T-cell (primary cell): ENCODE data around the gene RNF217. TPM values are rescaled to one million over a fixed set of nuclear protein-coding genes. Genes with fewer than 3 reads are reported as not detected.

Source experiments
- ATAC-seq, 4 experiments: fragments of 200-7000 bp in 3 of 4; fragments of 150-1000 bp in 1 of 4; cut with Tn5 transposase; replicated peaks in 1 of 4; 1 replicate in 3 of 4; 2 replicates in 1 of 4; pipeline ENCODE4 v1.10.0; 2021; ENCODE audit warnings: moderate library complexity in 3 of 4, mild to moderate bottlenecking in 2 of 4, moderate number of reproducible peaks in 1 of 4
- CTCF ChIA-PET, 2 donors: fragments of 300-600 bp; sonication (Branson Sonifier 250); formaldehyde crosslinking; loops; one replicate each; lab custom pipeline; 2022; ENCODE audit warnings: antibody characterized with exemption in 2 of 2; lab: Charles Lee
- POLR2A ChIA-PET, 2 donors: fragments of 300-600 bp; sonication (Branson Sonifier 250); formaldehyde crosslinking; loops; one replicate each; lab custom pipeline; 2022; ENCODE audit warnings: antibody characterized with exemption in 2 of 2; lab: Charles Lee
- DNase-seq, 35 experiments: peaks; one replicate each; pipeline versions ENCODE4 v3.0.0 to v3.0.0-alpha.2; 2013 to 2023
- H3K27ac ChIP-seq: one replicate; pipeline ENCODE4 v1.5.1; 2013; ENCODE audit warnings: low read length
- H3K27me3 ChIP-seq, 2 experiments: replicated peaks in 1 of 2; 1 replicate in 1 of 2; 2 replicates in 1 of 2; pipeline versions ENCODE4 v1.6.1 to v1.7.0; 2013; ENCODE audit warnings: low read length in 1 of 2, mixed read lengths in 1 of 2; ENCODE audit not compliant: control insufficient read depth in 2 of 2, insufficient read depth in 2 of 2; ENCODE audit errors: extremely low read depth in 1 of 2
- H3K36me3 ChIP-seq, 2 donors: 1 replicate in 1 of 2; 2 replicates in 1 of 2; pipeline versions ENCODE4 v1.6.1 to v1.7.0; 2013; ENCODE audit warnings: low read length in 1 of 2; ENCODE audit not compliant: control insufficient read depth in 2 of 2, insufficient read depth in 1 of 2; ENCODE audit errors: extremely low read depth in 1 of 2
- H3K4me1 ChIP-seq, 2 experiments: 1 replicate in 1 of 2; 2 replicates in 1 of 2; pipeline versions ENCODE4 v1.6.1 to v1.7.0; 2013; ENCODE audit warnings: low read length in 2 of 2, mixed read lengths in 1 of 2; ENCODE audit not compliant: insufficient read depth in 2 of 2, control insufficient read depth in 1 of 2; ENCODE audit errors: extremely low read depth in 1 of 2
- H3K4me3 ChIP-seq, 2 donors: 1 replicate in 1 of 2; 2 replicates in 1 of 2; pipeline versions ENCODE4 v1.5.1 to v1.7.0; 2013; ENCODE audit warnings: mild to moderate bottlenecking in 2 of 2, low read length in 1 of 2, moderate library complexity in 1 of 2; ENCODE audit not compliant: control insufficient read depth in 1 of 2; ENCODE audit errors: extremely low read depth in 1 of 2
- H3K9me3 ChIP-seq: 2 replicates; pipeline ENCODE4 v1.7.0; 2013
- H3K27ac Mint-ChIP-seq, 2 donors: one replicate each; pipeline ENCODE4 v1.8.0; 2020 to 2021; ENCODE audit warnings: mild to moderate bottlenecking in 2 of 2, mixed read lengths in 2 of 2
- H3K27me3 Mint-ChIP-seq, 2 donors: one replicate each; pipeline ENCODE4 v1.8.0; 2021 to 2022; ENCODE audit warnings: mixed read lengths in 2 of 2
- H3K36me3 Mint-ChIP-seq: one replicate; pipeline ENCODE4 v1.8.0; 2021; ENCODE audit warnings: mixed read lengths
- H3K4me1 Mint-ChIP-seq, 3 donors: one replicate each; pipeline ENCODE4 v1.8.0; 2020 to 2022; ENCODE audit warnings: mixed read lengths in 3 of 3, mild to moderate bottlenecking in 1 of 3
- H3K4me3 Mint-ChIP-seq, 3 donors: one replicate each; pipeline ENCODE4 v1.8.0; 2020 to 2022; ENCODE audit warnings: mild to moderate bottlenecking in 3 of 3, mixed read lengths in 3 of 3, moderate library complexity in 3 of 3
- H3K9me3 Mint-ChIP-seq, 3 donors: one replicate each; pipeline ENCODE4 v1.8.0; 2020 to 2022; ENCODE audit warnings: mixed read lengths in 3 of 3
- WGBS: methylation state at CpG from one replicate; pipeline ENCODE4 v1.1.5; 2013; ENCODE audit warnings: missing lambda C conversion rate; ENCODE audit not compliant: insufficient coverage; 5-methylcytosine and 5-hydroxymethylcytosine counted together
- total RNA-seq, 35 experiments: library from RNA in 6 of 35; stranded (reverse) in 6 of 35; fragments of 120-200 nt in 1 of 35; gene quantifications; one replicate each; pipeline versions ENCODE4 v1.2.1 to v1.2.4 and lab custom pipeline; 2013 to 2026

The RNF217 gene
- total RNA-seq, 5 donors from 2014 or later (not counting 1 experiment from before 2014, with no cell fraction given): 0.16 to 0.89 (median 0.59) TPM

GRCh38 chr6:125132058-125132457 is 169.8 kb downstream of the RNF217 start:
- ATAC-seq: no peak
- no peaks in the 10 kb centered on the region for H3K36me3 Mint-ChIP-seq
- ChIA-PET POLR2A (no interaction called here), CTCF (no interaction called here)
- no peak for DNase-seq
- Histone ChIP-seq H3K36me3 (no peaks in the 10 kb centered on the region), H3K4me3 (no peak overlapping the region), H3K27ac (no peak overlapping the region), H3K4me1 (no peaks in the 10 kb centered on the region), H3K27me3 (no peaks in the 10 kb centered on the region), H3K9me3 (no peaks in the 10 kb centered on the region)
- peaks cover 5 to 7% of the 10 kb centered on the region in 2 donors for H3K27me3 Mint-ChIP-seq
- no peak overlapping the region for H3K27ac Mint-ChIP-seq
- H3K4me3 Mint-ChIP-seq: no peak overlapping the region
- H3K9me3 Mint-ChIP-seq: no peaks in the 10 kb centered on the region
- WGBS: no CpG with 5 or more reads among the region's 1 CpG
- no peaks in the 10 kb centered on the region for H3K4me1 Mint-ChIP-seq

- H3K9me3 Mint-ChIP-seq: no peaks in the 10 kb centered on the region
- H3K4me3 Mint-ChIP-seq: no peak overlapping the region
- peaks cover 0 to 4% of the 10 kb centered on the region in 2 donors for H3K27me3 Mint-ChIP-seq
- Histone ChIP-seq H3K36me3 (no peaks in the 10 kb centered on the region), H3K9me3 (no peaks in the 10 kb centered on the region), H3K4me1 (no peaks in the 10 kb centered on the region), H3K27me3 (peaks cover 0 to 3% of the 10 kb centered on the region in 2 experiments), H3K4me3 (no peak overlapping the region), H3K27ac (no peak overlapping the region)
- CTCF ChIA-PET: no interaction called here
- no peak overlapping the region for H3K27ac Mint-ChIP-seq
- 100% methylated on average over 1 of the region's 3 CpGs for WGBS
- POLR2A ChIA-PET: no interaction called here
- no peaks in the 10 kb centered on the region for H3K36me3 Mint-ChIP-seq
- DNase-seq (no peak), ATAC-seq (no peak)
- no peaks in the 10 kb centered on the region for H3K4me1 Mint-ChIP-seq
Observed at GRCh38 chr6:125136378-125136777, 174.1 kb downstream of the RNF217 start.

GRCh38 chr6:125138083-125138482 is 175.8 kb downstream of the RNF217 start:
- H3K27me3 ChIP-seq: peaks cover 0 to 5% of the 10 kb centered on the region in 2 experiments
- no peaks in the 10 kb centered on the region for H3K9me3 Mint-ChIP-seq
- no peaks in the 10 kb centered on the region for H3K36me3 Mint-ChIP-seq
- no peaks in the 10 kb centered on the region for H3K36me3 ChIP-seq
- no peak overlapping the region for H3K4me3 Mint-ChIP-seq
- ChIA-PET CTCF (no interaction called here), POLR2A (no interaction called here)
- H3K4me1 Mint-ChIP-seq: no peaks in the 10 kb centered on the region
- H3K9me3 ChIP-seq: no peaks in the 10 kb centered on the region
- WGBS: no CpG with 5 or more reads among the region's 2 CpGs
- H3K27ac Mint-ChIP-seq: no peak overlapping the region
- DNase-seq: no peak
- no peak for ATAC-seq
- no peaks in the 10 kb centered on the region for H3K27me3 Mint-ChIP-seq
- no peak overlapping the region for H3K4me3 ChIP-seq
- no peak overlapping the region for H3K27ac ChIP-seq
- no peaks in the 10 kb centered on the region for H3K4me1 ChIP-seq

GRCh38 chr6:125140808-125141207 is 178.6 kb downstream of the RNF217 start:
- H3K27ac Mint-ChIP-seq: no peak overlapping the region
- no peaks in the 10 kb centered on the region for H3K4me1 ChIP-seq
- H3K27me3 ChIP-seq: peaks cover 0 to 8% of the 10 kb centered on the region in 2 experiments
- ATAC-seq: no peak
- peaks cover 0 to under 1% of the 10 kb centered on the region in 2 donors for H3K27me3 Mint-ChIP-seq
- ChIA-PET CTCF (no interaction called here), POLR2A (no interaction called here)
- no peak overlapping the region for H3K4me3 ChIP-seq
- no peaks in the 10 kb centered on the region for H3K4me1 Mint-ChIP-seq
- H3K27ac ChIP-seq: no peak overlapping the region
- H3K9me3 ChIP-seq: no peaks in the 10 kb centered on the region
- no peaks in the 10 kb centered on the region for H3K36me3 ChIP-seq
- no peak overlapping the region for H3K4me3 Mint-ChIP-seq
- no peak for DNase-seq
- H3K9me3 Mint-ChIP-seq: no peaks in the 10 kb centered on the region
- no peaks in the 10 kb centered on the region for H3K36me3 Mint-ChIP-seq

Other genes starting within 250 kb of the RNF217 start
- under 1 TPM in 4 of 5 donors, not detected in 1; 0.20 to 0.89 (median 0.47) TPM for gene TPD52L1, start 191.3 kb downstream of the RNF217 start, total RNA-seq